MM.1S (cell line): ENCODE measurements around the gene DACH1.

Experiments
- EZH2 ChIP-seq: fragments of 300-600 bp; sonication (generic); optimal IDR thresholded peaks from 2 replicates; pipeline ENCODE3; 2017; ENCODE audit warnings: low read depth, mild to moderate bottlenecking, antibody characterized with exemption, low read length, mixed read lengths
- TF ChIP-seq, protein P1 (sequence below): fragments of 300-600 bp; sonication (generic); IDR thresholded peaks from 2 replicates; pipeline ENCODE4 v1.5.1; 2016; ENCODE audit warnings: antibody characterized with exemption, low read length, mixed read lengths

DNA sequence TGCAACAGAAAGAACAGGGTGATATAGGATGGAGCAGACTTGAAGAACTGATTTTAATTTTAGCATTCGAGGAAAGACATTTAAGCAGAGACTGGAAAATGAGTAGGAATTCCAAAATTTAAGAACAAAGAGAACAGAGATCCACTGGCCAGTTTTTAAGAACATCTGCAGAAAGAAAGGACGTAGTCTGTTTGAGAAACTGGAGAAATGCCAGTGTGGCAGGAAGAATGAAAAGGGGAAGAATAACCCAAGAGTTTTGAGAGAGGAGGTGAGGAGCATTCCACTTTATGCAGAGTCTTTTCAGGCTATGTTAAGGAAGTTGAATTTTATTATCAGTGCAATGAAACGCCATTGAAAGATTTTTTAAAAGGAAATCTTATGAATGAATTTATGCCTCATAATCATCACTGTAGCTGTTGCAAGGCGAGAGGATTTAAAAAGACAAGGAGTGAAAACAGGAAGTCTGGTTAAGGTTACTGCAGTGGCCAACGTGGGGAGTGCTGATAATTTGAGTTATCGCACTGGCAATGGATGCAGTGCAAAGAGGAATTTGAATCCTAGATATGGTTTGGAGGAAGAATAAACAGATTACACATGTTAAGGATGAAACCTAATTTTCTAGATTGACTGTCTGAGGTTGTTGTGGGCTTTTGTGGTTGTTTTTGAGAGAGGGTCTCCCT lies 253.8 kb downstream of the DACH1 start:
- TF ChIP-seq EZH2, result no peak
- TF ChIP-seq, protein P1, sequence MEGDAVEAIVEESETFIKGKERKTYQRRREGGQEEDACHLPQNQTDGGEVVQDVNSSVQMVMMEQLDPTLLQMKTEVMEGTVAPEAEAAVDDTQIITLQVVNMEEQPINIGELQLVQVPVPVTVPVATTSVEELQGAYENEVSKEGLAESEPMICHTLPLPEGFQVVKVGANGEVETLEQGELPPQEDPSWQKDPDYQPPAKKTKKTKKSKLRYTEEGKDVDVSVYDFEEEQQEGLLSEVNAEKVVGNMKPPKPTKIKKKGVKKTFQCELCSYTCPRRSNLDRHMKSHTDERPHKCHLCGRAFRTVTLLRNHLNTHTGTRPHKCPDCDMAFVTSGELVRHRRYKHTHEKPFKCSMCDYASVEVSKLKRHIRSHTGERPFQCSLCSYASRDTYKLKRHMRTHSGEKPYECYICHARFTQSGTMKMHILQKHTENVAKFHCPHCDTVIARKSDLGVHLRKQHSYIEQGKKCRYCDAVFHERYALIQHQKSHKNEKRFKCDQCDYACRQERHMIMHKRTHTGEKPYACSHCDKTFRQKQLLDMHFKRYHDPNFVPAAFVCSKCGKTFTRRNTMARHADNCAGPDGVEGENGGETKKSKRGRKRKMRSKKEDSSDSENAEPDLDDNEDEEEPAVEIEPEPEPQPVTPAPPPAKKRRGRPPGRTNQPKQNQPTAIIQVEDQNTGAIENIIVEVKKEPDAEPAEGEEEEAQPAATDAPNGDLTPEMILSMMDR, result no peak
